GM12892 (cell line): ENCODE data around the gene POLH.
"Not testable (repeated sequence)": the region's sequence is repeated elsewhere in the genome, so short reads cannot be mapped to it uniquely, and the experiment has no call there.

Experiments
- POLR2A ChIP-seq: IDR thresholded peaks from 2 replicates; pipeline ENCODE4 v1.6.1; 2011; ENCODE audit warnings: low read depth, low read length, control low read depth
- POLR2AphosphoS5 ChIP-seq: IDR thresholded peaks from 2 replicates; pipeline ENCODE4 v1.6.1; 2011; ENCODE audit warnings: low read depth, low read length, control low read depth
- TAF1 ChIP-seq: IDR thresholded peaks from 2 replicates; pipeline ENCODE4 v1.6.1; 2011; ENCODE audit warnings: low read depth, mild to moderate bottlenecking, control low read depth, low read length, borderline replicate concordance

GRCh38 chr6:43539409-43539808 is 36.6 kb upstream of the POLH start:
- not testable (repeated sequence) for TF ChIP-seq POLR2A, TAF1, POLR2AphosphoS5
